HL-60 (cell line): ENCODE data around the gene MTCL1.

Experiments used
- DNase-seq, 2 experiments: peaks; one replicate each; pipeline ENCODE4 v3.0.0-alpha.2; 2010 to 2020; ENCODE audit warnings: low read depth in 1 of 2, low spot score in 1 of 2
- H3K27ac ChIP-seq: fragments of 250-450 bp; sonication (Bioruptor Pico); replicated peaks from 2 replicates; pipeline ENCODE4 v1.5.1; 2020; ENCODE audit warnings: mild to moderate bottlenecking, moderate library complexity
- H3K27me3 ChIP-seq: fragments of 250-450 bp; sonication (Bioruptor Pico); 2 replicates; pipeline ENCODE4 v1.5.1; 2021; ENCODE audit warnings: mild to moderate bottlenecking, moderate library complexity; ENCODE audit not compliant: insufficient read depth, poor library complexity, severe bottlenecking
- H3K4me3 ChIP-seq: replicated peaks from 2 replicates; pipeline ENCODE4 v1.5.1; 2011; ENCODE audit warnings: mild to moderate bottlenecking, control low read depth, low read length; ENCODE audit not compliant: insufficient read depth
- GABPA ChIP-seq: IDR thresholded peaks from 2 replicates; pipeline ENCODE4 v1.6.1; 2012; ENCODE audit warnings: low read depth
- POLR2AphosphoS5 ChIP-seq: IDR thresholded peaks from 2 replicates; pipeline ENCODE4 v1.6.1; 2012; ENCODE audit warnings: low read depth
- SPI1 ChIP-seq: IDR thresholded peaks from 2 replicates; pipeline ENCODE4 v1.6.1; 2012; ENCODE audit warnings: low read depth, mild to moderate bottlenecking, borderline replicate concordance
- TF ChIP-seq, protein P1 (sequence below): IDR thresholded peaks from 2 replicates; pipeline ENCODE4 v1.6.1; 2012; ENCODE audit warnings: low read depth; ENCODE audit not compliant: insufficient replicate concordance
- TF ChIP-seq, protein P2 (sequence below): IDR thresholded peaks from one replicate; pipeline ENCODE4 v1.5.1; 2011; ENCODE audit warnings: low read length, control low read depth, inconsistent platforms; ENCODE audit not compliant: insufficient read depth

The MTCL1 gene

DNA sequence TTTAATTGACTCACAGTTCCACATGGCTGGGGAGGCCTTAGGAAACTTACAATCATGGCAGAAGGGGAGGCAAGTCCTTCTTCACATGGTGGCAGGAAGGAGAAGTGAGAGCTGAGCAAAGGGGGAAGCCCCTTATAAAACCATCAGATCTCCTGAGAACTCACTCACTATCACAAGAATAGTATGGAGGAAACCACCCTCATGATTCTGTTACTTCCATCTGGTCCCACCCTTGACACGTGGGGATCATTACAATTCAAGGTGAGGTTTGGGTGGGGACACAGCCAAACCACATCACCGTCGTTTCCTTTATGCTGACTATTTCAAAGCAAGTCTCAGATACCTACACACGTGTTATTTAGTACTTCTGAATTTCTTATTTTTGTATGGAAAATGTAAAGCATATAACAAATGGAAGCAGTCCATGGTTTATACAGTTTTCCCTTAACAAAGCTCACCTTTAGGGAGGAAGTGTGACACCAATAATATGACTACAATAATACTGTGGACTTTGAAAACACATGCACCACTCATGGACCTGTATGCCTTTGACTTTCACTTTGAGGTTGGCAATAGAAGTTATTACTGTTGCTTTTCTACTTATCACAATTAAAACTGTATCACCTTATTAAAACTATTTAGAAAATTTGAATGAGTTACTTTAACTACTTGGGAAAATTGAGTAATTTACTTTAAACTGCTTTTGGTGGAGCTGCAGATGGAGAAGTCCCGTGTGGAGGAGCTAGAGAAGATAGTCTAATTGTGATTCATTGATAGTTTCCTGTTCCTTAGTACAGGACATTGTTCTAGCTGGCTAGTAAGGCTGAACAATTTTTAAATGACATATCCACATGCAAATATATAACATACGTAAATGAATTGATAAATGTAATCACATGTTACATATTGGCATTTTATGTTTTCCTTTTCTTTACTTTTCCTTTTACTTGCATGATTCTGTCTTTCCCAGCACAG is 37.3 kb downstream of the MTCL1 start:
- DNase-seq = peak in 1 of 2 experiments; percentile 34

DNA sequence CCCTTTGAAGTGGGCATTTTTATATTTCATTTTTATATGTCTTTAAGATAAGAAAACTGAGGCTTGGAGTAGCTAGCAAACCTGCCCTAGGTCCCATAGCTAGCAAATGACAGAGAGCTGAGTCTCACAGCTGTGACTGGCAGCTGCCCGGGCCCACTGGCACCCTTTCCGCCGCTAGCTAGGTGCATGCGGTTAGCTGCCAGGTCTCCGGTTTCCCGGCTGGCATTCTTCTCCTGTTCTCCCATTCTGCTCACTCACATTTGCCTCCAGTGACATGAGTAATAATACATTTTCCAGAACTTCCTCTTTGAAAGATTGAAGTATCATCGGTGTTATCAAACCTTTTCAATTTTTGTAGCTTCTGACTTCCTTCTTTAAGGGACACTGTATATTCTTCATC is 38.7 kb downstream of the MTCL1 start:
- Histone ChIP-seq H3K27me3 (no peaks in the 10 kb centered on the region), H3K27ac (no peak overlapping the region), H3K4me3 (no peak overlapping the region)
- TF ChIP-seq, protein P1, sequence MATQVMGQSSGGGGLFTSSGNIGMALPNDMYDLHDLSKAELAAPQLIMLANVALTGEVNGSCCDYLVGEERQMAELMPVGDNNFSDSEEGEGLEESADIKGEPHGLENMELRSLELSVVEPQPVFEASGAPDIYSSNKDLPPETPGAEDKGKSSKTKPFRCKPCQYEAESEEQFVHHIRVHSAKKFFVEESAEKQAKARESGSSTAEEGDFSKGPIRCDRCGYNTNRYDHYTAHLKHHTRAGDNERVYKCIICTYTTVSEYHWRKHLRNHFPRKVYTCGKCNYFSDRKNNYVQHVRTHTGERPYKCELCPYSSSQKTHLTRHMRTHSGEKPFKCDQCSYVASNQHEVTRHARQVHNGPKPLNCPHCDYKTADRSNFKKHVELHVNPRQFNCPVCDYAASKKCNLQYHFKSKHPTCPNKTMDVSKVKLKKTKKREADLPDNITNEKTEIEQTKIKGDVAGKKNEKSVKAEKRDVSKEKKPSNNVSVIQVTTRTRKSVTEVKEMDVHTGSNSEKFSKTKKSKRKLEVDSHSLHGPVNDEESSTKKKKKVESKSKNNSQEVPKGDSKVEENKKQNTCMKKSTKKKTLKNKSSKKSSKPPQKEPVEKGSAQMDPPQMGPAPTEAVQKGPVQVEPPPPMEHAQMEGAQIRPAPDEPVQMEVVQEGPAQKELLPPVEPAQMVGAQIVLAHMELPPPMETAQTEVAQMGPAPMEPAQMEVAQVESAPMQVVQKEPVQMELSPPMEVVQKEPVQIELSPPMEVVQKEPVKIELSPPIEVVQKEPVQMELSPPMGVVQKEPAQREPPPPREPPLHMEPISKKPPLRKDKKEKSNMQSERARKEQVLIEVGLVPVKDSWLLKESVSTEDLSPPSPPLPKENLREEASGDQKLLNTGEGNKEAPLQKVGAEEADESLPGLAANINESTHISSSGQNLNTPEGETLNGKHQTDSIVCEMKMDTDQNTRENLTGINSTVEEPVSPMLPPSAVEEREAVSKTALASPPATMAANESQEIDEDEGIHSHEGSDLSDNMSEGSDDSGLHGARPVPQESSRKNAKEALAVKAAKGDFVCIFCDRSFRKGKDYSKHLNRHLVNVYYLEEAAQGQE = no peak
- TF ChIP-seq GABPA = no peak
- TF ChIP-seq, protein P2, sequence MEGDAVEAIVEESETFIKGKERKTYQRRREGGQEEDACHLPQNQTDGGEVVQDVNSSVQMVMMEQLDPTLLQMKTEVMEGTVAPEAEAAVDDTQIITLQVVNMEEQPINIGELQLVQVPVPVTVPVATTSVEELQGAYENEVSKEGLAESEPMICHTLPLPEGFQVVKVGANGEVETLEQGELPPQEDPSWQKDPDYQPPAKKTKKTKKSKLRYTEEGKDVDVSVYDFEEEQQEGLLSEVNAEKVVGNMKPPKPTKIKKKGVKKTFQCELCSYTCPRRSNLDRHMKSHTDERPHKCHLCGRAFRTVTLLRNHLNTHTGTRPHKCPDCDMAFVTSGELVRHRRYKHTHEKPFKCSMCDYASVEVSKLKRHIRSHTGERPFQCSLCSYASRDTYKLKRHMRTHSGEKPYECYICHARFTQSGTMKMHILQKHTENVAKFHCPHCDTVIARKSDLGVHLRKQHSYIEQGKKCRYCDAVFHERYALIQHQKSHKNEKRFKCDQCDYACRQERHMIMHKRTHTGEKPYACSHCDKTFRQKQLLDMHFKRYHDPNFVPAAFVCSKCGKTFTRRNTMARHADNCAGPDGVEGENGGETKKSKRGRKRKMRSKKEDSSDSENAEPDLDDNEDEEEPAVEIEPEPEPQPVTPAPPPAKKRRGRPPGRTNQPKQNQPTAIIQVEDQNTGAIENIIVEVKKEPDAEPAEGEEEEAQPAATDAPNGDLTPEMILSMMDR = no peak
- no peak for TF ChIP-seq SPI1
- no peak for TF ChIP-seq POLR2AphosphoS5
- DNase-seq = no peak

More for the DNA sequence above, 37.3 kb downstream of the MTCL1 start:
- no peak overlapping the region for H3K27ac ChIP-seq
- TF ChIP-seq, protein P1 = no peak
- no peak for TF ChIP-seq SPI1
- no peak for TF ChIP-seq GABPA
- TF ChIP-seq, protein P2 = no peak
- TF ChIP-seq POLR2AphosphoS5 = no peak
- H3K27me3 ChIP-seq = no peaks in the 10 kb centered on the region
- no peak overlapping the region for H3K4me3 ChIP-seq

DNA sequence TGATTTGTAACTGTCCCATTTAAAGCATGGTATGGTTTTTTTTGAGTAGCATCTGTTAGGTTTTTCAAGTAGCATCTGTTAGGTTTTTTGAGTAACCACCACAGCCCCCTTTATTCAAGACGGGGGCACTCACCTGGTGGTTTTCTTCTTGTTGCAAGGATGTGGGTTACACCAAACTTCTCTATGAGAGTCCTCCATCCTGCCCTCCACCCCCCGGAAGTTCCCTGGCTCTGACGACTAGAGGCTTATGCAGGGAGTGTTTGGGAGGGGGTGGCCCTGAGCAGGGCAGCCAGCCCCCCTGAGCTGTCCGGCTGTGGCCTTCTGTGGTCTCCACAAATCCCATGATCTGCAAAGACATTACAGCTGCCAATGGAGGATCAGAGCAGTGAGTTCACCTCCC is 39.3 kb downstream of the MTCL1 start:
- Histone ChIP-seq H3K4me3 (no peak overlapping the region), H3K27ac (no peak overlapping the region), H3K27me3 (no peaks in the 10 kb centered on the region)
- TF ChIP-seq, protein P2 = no peak
- no peak for TF ChIP-seq GABPA
- TF ChIP-seq, protein P1 = no peak
- no peak for TF ChIP-seq SPI1
- DNase-seq = no peak
